22Rv1 (cell line): ENCODE measurements around the gene UNC5B.

Source experiments
- H3K27ac ChIP-seq: fragments of 450-650 bp; 2 replicates; pipeline ENCODE4 v1.5.1; 2017
- CTCF ChIP-seq: fragments of 450-650 bp; IDR thresholded peaks from 2 replicates; pipeline ENCODE4 v1.5.1; 2017; ENCODE audit warnings: mild to moderate bottlenecking
- ZFX ChIP-seq: fragments of 450-650 bp; IDR thresholded peaks from 2 replicates; pipeline ENCODE4 v1.6.1; 2017; ENCODE audit warnings: antibody characterized with exemption, borderline replicate concordance

Gene UNC5B

GRCh38 chr10:71241830-71242621 is 29.7 kb downstream of the UNC5B start:
- TF ChIP-seq CTCF = no peak
- TF ChIP-seq ZFX = no peak
- H3K27ac ChIP-seq = no peak overlapping the region

- TF ChIP-seq ZFX (no peak), CTCF (no peak; the same call in 1 of the 2 replicates)
- no peak overlapping the region for H3K27ac ChIP-seq
Observed at GRCh38 chr10:71242622-71243009, 30.2 kb downstream of the UNC5B start.

- H3K27ac ChIP-seq = no peak overlapping the region
- TF ChIP-seq CTCF = no peak
- TF ChIP-seq ZFX = no peak
Observed at GRCh38 chr10:71243756-71244395, 31.5 kb downstream of the UNC5B start.

GRCh38 chr10:71244431-71245419 is 32.4 kb downstream of the UNC5B start:
- TF ChIP-seq ZFX = no peak
- TF ChIP-seq CTCF = no peak
- H3K27ac ChIP-seq = no peak overlapping the region

GRCh38 chr10:71245420-71246325 is 33.3 kb downstream of the UNC5B start:
- no peak overlapping the region for H3K27ac ChIP-seq
- TF ChIP-seq ZFX = no peak
- TF ChIP-seq CTCF = no peak

DNA sequence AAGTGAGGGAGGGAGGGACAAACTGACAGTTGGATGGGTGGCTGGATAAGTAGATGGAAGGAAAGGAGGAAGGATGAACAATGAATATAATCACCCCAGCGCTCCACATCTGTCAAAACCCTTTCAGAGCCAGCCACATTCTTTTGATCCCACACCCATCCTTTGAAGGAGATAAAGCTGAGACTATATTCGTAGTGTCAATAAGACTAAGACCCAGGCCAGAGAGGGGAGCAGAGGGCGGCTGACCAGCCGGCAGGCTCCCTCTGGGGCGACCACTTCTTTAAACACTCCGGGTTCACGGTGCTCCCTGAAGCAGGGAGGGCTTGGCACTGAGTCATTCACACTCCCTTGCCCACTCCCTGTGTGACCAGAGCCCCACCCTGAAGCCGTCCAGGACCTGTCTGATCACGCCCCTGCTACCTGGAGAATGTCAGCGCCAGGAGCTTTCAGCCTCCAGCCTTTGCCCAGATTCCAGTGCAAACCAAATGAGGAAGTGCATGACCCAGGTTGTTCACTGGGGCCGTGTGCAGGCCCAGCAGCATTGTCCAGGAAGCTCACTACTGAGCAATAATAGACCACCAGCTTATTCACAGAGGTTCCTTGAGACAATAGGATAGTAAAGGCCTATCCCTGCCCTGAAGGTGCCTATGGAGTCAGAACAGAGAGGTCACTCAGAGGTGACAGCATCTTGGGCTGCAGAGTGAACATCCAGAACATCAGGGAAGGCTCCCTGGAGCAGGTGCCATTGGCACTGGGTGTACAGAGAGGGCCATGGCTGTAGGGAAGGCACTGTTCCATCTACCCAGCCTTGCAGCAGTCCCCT is 34.4 kb downstream of the UNC5B start:
- no peak overlapping the region for H3K27ac ChIP-seq
- TF ChIP-seq CTCF (no peak), ZFX (no peak)
